Osteocyte (in vitro differentiated cells): ENCODE data around the gene TCERG1L. TPM values are rescaled to one million over a fixed set of nuclear protein-coding genes. Genes with fewer than 3 reads are reported as not detected.
"Not testable (repeated sequence)": the region's sequence is repeated elsewhere in the genome, so short reads cannot be mapped to it uniquely, and the experiment has no call there.

Source experiments
- DNase-seq: peaks from one replicate; pipeline ENCODE4 v3.0.0; 2021; ENCODE audit warnings: mixed read lengths; ENCODE audit not compliant: unreplicated experiment; ENCODE audit errors: extremely low spot score
- H3K27ac Mint-ChIP-seq: one replicate; pipeline ENCODE4 v1.8.0; 2021; ENCODE audit warnings: mild to moderate bottlenecking, mixed read lengths; ENCODE audit not compliant: unreplicated experiment
- H3K27me3 Mint-ChIP-seq: one replicate; pipeline ENCODE4 v1.8.0; 2021; ENCODE audit warnings: mixed read lengths; ENCODE audit not compliant: unreplicated experiment
- H3K36me3 Mint-ChIP-seq: one replicate; pipeline ENCODE4 v1.8.0; 2021; ENCODE audit warnings: mixed read lengths; ENCODE audit not compliant: unreplicated experiment
- H3K4me1 Mint-ChIP-seq: one replicate; pipeline ENCODE4 v1.8.0; 2021; ENCODE audit warnings: mixed read lengths; ENCODE audit not compliant: unreplicated experiment
- H3K4me3 Mint-ChIP-seq: one replicate; pipeline ENCODE4 v1.8.0; 2021; ENCODE audit warnings: mild to moderate bottlenecking, moderate library complexity, mixed read lengths; ENCODE audit not compliant: unreplicated experiment
- H3K9me3 Mint-ChIP-seq: one replicate; pipeline ENCODE4 v1.8.0; 2021; ENCODE audit warnings: mixed read lengths; ENCODE audit not compliant: unreplicated experiment
- CTCF ChIP-seq: fragments of 200-600 bp; sonication (generic); IDR thresholded peaks from 2 replicates; pipeline ENCODE4 v1.5.0; 2021; ENCODE audit warnings: antibody characterized with exemption, mild to moderate bottlenecking, moderate library complexity
- total RNA-seq: library from RNA; stranded (reverse); gene quantifications from 2 replicates; pipeline ENCODE4 v1.2.1, GENCODE V29; 2021

Gene TCERG1L
- total RNA-seq, 1 donor from 2014 or later: not detected

GRCh38 chr10:131079314-131079713 lies 232.2 kb downstream of the TCERG1L start:
- no peak for DNase-seq
- H3K27me3 Mint-ChIP-seq: no peaks in the 10 kb centered on the region
- H3K4me1 Mint-ChIP-seq: no peaks in the 10 kb centered on the region
- H3K36me3 Mint-ChIP-seq: no peaks in the 10 kb centered on the region
- TF ChIP-seq CTCF: no peak
- no peak overlapping the region for H3K27ac Mint-ChIP-seq
- no peak overlapping the region for H3K4me3 Mint-ChIP-seq
- peaks cover 36% of the 10 kb centered on the region for H3K9me3 Mint-ChIP-seq

- not testable (repeated sequence) for DNase-seq, H3K4me3 Mint-ChIP-seq, H3K36me3 Mint-ChIP-seq, H3K4me1 Mint-ChIP-seq, H3K27me3 Mint-ChIP-seq, H3K27ac Mint-ChIP-seq
- peaks cover 36% of the 10 kb centered on the region for H3K9me3 Mint-ChIP-seq
Measured at GRCh38 chr10:131078882-131079280, 232.6 kb downstream of the TCERG1L start.

- no peak overlapping the region for H3K4me3 Mint-ChIP-seq
- H3K27ac Mint-ChIP-seq: no peak overlapping the region
- DNase-seq: no peak
- no peaks in the 10 kb centered on the region for H3K36me3 Mint-ChIP-seq
- H3K9me3 Mint-ChIP-seq: peaks cover 30% of the 10 kb centered on the region
- no peaks in the 10 kb centered on the region for H3K27me3 Mint-ChIP-seq
- no peaks in the 10 kb centered on the region for H3K4me1 Mint-ChIP-seq
- no peak for TF ChIP-seq CTCF
Measured at GRCh38 chr10:131078131-131078881, 233.2 kb downstream of the TCERG1L start.

GRCh38 chr10:131077724-131078123 lies 233.8 kb downstream of the TCERG1L start:
- TF ChIP-seq CTCF: no peak
- no peak for DNase-seq
- Mint-ChIP-seq H3K36me3 (no peaks in the 10 kb centered on the region), H3K4me3 (no peak overlapping the region), H3K27ac (no peak overlapping the region), H3K27me3 (no peaks in the 10 kb centered on the region), H3K9me3 (peaks cover 25% of the 10 kb centered on the region), H3K4me1 (no peaks in the 10 kb centered on the region)

- H3K27ac Mint-ChIP-seq: no peak overlapping the region
- no peak for TF ChIP-seq CTCF
- no peak overlapping the region for H3K4me3 Mint-ChIP-seq
- H3K36me3 Mint-ChIP-seq: no peaks in the 10 kb centered on the region
- no peaks in the 10 kb centered on the region for H3K27me3 Mint-ChIP-seq
- no peaks in the 10 kb centered on the region for H3K4me1 Mint-ChIP-seq
- peaks cover 23% of the 10 kb centered on the region for H3K9me3 Mint-ChIP-seq
- no peak for DNase-seq
Measured at GRCh38 chr10:131077031-131077430, 234.5 kb downstream of the TCERG1L start.
